ENCODE results near the gene DDIT4. TPM values are rescaled to one million over a fixed set of nuclear protein-coding genes. Genes with fewer than 3 reads are reported as not detected.

Gene DDIT4
- total RNA-seq, 1 experiment from 2014 or later, result 227 TPM

DNA sequence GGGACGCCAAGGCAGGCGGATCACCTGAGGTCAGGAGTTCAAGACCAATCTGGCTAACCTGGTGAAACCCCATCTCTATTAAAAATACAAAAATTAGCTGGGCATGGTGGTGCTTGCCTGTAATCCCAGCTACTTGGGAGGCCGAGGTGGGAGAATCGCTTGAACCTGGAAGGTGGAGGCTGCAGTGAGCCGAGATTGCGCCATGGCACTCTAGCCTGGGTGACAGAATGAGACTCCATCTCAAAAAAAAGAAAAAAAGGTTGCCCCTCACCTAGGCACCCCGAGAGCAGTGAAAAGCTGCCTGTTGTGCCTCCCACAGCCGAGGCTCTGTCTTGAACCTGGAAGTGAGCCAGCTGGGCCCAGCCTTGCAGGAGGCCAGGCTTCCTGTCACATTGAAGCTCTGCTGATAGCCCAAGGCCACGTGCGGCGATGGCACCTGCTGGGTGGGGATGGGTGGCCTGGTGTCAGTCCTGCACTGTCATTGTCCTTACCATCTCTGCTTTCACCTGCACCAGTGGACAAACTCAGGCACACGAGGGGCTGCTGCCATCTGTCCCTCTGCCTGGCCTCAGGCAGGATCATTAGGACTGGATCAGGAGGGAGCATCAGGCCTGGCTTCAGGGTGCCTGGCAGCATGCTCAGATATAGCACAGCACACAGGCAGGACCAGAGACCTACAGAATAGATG, 43.2 kb downstream of the DDIT4 start:
- peak; percentile 34 for DNase-seq (ENCODE audit: low spot score)

DNA sequence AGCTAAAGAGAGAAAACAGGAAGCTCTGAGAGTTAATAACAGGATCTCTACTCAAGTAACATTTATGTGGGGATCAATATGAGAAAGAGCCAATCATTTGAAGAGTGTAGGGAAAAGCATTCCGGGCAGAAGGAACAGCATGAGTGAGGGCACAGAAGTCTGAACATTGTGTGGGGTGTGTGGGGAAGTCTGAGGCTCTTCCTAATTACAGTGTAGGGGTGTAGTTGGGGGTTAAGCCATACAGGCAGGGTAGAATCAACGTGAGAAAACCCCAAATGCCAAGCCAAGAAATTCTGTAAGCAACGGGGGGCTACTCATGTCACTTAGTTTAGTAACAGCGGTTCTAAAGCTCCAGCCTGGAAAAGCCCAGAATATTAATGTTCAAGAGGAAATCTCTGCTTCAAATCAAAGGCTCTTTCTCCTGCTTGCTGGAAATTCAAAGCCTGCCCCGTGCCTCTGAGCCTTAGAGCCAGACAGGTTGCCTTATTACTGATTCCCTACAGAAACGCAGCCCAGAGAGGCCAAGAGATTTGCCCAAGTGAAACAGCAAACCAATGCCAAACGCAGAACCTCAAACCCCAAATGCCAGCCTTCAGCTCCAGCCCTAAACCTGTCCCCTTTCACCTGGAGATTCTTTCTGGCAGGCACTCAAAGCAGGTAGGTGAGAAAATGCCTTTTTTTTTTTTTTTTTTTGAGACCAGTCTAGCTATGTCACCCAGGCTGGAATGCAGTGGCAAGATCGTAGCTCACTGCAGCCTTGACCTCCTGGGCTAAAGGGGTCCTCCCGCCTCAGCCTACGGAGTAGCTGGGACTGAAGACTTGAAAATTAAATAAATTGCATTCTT, 44.9 kb downstream of the DDIT4 start:
- no peak for DNase-seq (ENCODE audit: low spot score)

DNA sequence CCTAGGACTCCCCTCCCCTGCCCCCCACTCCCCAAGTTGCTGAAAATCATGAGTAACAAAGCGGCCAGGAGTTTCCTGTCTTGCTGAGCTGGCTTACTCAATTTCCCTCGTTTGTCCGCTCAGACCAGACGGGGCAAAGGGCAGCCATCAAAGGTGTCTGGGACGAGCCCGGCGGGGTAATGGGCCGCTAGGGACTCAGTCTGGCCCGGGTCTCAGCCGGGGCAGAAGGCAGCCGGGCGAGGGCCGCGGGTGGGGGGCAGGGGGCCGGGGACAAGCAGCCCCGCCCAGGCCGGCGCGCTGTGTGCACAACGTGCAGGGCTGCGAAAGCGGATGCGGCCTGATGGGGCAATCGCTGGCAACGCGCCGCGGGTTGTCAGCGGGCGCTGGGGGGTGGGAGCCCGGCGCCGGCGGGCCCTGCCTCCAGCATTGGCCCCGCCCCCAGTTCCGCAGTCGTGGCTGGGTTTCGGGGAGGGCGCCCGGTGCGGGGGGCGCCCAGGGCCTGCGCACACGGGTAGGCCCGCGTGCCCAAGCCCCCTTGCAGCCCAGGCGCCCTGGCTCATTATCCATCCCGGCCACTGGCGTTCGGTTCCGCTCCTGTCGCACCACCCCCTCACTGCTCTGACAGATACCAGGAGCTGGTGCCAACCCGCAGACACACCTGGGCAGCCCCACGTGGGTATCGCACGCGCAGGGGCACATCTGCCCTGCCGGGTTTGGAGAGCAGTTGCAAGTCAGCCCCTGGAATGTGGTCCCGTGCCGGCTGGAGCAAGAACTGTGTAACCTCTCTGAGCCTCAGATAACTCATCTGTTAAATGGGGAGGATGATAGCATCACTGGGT, 45.9 kb downstream of the DDIT4 start:
- DNase-seq (ENCODE audit: low spot score), result peak; percentile 84

DNA sequence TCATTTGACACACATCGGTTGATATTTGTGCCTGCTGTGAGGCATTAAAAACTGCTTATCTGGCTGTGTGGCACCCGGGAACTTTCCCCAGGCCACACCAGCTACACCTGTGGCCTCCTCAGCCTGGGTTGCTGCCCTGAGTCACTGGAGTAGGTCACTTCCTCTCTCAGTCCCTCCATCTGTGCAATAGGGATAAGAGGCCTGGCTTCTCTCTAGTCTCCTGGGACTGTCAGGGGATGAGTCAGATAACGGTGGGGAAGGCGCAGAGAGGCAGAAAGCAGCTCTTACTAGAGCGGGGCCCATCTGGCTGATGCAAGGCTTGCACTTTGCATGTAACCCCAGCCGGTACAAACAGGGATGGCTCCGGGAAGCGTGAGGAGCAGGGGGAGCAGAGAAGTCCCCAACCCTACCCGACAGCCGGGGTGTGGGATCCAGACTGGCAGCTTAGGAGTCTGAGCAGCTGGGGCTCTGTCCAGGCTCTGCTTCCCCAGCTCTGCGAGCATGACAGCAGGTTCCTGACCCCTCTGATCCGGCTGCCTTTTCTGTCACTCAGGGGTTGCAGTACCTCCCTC, 47.0 kb downstream of the DDIT4 start:
- peak; percentile 98 for DNase-seq (ENCODE audit: low spot score)

DNA sequence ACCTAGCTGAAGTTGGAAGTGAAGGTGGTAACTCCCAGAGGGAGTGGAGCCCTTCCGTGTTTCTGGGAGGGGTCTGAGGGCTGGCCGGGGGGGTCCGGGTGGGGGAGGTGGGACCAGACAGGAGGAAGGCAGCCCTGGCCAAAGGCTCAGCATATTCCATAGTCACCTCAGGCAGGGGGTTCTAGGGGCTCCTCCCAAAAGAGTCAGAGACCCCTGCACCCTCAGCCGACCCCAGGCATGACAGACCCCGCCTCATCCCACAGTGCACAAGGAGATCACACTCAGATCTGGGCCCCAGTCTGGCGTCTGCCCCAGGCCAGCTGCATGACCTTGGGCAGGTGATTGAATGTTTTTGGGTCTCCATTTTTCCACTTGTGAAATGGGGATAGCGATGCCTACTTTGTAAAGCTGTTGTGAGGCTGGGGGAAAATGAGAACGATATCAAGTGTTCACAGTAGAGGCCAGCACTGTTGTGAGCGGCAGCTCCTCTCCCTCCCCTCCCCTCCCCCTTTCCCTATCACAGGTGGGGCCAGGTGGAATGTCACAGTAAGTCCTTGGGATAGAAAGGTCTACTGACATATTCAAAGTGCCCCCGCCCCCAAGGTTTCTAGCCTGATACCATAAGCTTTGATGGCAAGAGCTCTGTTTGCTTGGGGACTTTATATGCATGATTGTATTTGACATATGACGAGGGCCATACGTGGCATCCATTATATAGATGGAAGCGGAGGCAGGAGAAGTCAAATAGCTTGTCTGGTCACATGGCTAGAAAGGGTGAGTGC, 47.7 kb downstream of the DDIT4 start:
- peak; percentile 3 for DNase-seq (ENCODE audit: low spot score)

DNA sequence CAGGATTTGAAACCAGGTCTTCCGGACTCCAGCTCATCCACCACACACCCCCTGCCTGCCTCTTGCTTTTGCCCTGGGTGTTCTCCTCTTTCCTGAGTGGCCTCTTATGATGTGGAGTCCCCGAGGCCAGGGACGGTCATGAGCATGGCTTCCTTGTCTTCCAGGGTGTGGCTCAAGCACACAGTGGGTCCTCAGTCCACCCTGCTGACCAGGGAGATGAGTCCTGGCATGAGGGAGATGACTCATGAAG, 48.2 kb downstream of the DDIT4 start:
- DNase-seq (ENCODE audit: low spot score), result no peak

DNA sequence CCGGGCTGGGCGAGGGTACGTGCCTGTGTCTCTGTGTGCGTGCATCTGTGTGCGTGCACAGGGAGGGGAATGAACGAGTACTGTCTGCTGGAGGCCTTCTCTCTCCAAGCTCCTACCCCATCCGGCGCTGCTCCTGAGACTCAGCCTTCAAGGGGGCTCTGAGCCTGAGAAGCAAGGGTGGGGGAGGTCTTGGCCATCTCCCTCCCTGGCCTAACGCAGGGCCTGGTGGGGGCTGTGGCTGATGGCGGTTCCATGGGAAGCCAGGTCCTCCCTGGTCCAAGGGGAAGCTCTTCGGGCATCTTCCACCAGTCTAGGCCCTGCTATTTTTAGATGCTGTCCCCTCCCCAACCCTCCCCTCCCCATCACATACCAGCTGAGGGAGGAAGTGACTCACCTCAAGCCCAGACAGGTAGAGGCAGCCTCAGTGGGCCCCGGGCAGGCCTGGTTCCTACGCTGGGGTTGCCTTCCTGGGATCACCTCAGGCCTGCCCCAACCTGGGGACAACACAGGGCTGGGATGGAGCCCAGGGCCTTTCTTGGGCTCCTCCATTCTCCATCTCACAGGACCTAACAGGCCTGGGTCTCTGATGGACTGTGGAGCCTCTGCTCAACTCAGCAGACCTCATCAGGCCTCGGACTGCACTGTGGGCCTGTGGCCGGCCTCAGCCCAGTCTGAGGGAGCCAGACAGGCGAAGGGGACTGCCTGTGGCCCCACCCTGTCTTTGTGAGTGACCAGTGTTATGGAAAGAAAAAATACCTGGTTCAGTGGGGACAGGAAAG, 48.7 kb downstream of the DDIT4 start:
- DNase-seq (ENCODE audit: low spot score), result peak; percentile 8

DNA sequence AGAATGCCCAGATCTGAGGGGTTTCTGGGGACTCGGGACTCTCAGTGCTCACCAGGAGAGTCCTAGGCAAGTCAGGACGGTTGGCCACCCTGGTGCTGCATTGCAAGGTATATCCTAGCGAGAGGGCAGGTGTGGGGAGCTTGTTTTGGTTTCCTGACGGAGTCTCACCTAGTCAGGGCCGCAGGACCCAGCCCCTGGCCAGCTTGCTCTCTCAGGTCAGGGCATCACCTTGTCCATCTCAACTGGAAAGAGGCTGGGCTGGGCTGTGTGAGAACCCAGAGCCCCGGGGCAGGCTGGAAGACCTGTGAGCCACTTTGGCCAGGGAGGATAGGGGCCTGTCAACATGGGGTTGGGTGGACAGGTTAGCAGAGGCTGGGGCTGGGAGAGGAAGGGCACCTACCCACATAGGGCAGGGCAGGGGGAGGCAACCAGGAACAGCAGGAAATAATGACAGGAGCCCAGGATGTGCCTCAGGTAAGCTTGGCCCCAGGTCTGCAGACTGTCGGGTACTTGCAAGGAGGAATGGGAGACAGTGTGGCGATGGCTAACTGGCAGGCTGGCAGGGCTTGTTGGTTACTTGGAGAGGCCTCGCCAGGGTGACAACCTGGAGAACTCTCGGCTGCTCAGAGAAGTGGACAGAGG, 49.5 kb downstream of the DDIT4 start:
- DNase-seq (ENCODE audit: low spot score), result peak; percentile 4

DNA sequence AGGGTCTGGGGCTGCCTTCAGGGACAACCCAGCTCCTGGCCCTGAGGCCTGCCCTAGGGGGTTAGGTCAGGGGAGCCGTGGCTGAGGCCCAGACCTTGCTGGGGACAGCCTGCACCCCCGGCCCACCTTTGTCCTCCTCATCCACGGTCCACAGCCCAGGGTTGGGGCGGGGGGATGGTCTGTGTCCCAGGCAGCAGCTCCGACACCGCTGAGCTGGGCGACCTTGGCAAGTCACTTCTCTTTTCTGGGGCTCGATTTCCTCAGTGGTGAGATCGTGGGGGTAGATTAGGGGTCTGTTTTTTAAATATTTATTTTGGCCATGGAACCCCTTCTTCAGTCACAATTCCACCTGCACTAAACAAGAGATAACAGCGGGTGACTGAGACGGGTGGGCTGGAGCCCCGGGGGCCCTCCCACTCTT, 50.1 kb downstream of the DDIT4 start:
- no peak for DNase-seq (ENCODE audit: low spot score)

Other genes starting within 250 kb of the DDIT4 start
- 0.27 and 0.29 TPM in 2 replicates for gene SPOCK2, start 185.4 kb upstream of the DDIT4 start, total RNA-seq (2014; rRNA removed; shearing (Covaris generic))
- gene ANAPC16, start 57.9 kb upstream of the DDIT4 start, total RNA-seq (2014; rRNA removed; shearing (Covaris generic)), result 80.9 and 98.5 TPM in 2 replicates
- 47.3 and 51.5 TPM in 2 replicates for gene ASCC1, start 57.6 kb upstream of the DDIT4 start, total RNA-seq (2014; rRNA removed; shearing (Covaris generic))
- gene DNAJB12, start 81.0 kb downstream of the DDIT4 start, total RNA-seq (2014; rRNA removed; shearing (Covaris generic)), result 18.1 and 22.1 TPM in 2 replicates